ENCODE measurements around the gene CENPB.
"Not testable (repeated sequence)": the region's sequence is repeated elsewhere in the genome, so short reads cannot be mapped to it uniquely, and the experiment has no call there.

Gene CENPB, protein sequence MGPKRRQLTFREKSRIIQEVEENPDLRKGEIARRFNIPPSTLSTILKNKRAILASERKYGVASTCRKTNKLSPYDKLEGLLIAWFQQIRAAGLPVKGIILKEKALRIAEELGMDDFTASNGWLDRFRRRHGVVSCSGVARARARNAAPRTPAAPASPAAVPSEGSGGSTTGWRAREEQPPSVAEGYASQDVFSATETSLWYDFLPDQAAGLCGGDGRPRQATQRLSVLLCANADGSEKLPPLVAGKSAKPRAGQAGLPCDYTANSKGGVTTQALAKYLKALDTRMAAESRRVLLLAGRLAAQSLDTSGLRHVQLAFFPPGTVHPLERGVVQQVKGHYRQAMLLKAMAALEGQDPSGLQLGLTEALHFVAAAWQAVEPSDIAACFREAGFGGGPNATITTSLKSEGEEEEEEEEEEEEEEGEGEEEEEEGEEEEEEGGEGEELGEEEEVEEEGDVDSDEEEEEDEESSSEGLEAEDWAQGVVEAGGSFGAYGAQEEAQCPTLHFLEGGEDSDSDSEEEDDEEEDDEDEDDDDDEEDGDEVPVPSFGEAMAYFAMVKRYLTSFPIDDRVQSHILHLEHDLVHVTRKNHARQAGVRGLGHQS

DNA sequence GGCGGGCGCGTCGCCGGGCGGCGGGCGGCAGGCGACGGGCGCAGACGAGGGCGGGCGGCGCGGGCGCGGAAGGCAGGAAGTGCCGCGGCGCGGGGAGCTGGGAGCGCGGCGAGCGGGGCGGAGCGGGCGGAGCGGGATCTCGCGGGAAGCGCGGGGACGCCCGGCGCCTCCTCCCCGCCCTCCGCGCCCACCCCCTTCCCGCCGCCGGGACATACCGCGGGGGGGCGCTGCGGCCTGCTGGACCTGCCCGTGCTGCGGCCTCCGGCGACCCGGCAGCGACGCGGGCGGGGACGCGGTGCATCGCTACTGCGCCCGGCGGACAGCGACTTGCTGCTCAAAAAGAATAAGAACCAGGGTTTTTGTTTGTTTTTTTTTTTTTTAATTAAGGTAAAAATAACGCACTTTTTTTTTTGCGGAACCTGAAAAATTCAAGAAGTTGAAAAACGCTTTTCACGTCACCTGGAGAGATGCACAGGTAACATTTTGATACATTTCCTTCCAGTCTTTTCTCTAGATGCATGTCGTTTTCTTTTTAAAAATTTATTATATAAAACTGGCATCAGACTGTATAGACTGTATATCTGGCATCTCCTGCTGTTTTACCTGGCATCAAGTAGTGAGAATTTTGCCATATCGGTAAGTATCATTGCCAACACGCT lies at the start of gene CENPB:
Gene CENPB, minus strand, starts transcription at position 76 of the 659 bp plus-strand sequence. CDS start 257 bp downstream, outside the sequence.
- DNase-seq (ENCODE audit: low read depth): no peak
- peak within 1 kb of the TSS; percentile 63 for H3K4me3 ChIP-seq (ENCODE audit: low read depth, low read length)

DNA sequence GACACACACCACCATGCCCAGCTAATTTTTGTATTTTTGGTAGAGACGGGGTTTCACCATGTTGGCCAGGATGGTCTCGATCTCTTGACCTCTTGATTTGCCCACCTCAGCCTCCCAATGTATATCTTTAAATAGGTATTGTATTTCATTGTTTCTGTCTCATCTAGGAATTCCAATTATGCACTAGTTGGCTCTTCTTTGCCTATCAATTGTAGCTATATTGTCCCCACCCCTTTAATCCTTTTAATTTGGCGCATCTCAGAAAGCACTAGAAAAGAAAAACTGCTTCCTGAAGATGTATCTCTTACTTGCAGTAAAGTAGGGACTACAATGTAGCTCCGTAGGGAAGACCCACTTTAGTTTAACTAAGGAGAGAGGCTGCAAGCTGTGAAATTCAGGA lies 49.6 kb upstream of the CENPB start:
- no peak for DNase-seq (ENCODE audit: low read depth)
- H3K4me3 ChIP-seq (ENCODE audit: low read depth, low read length): no peak overlapping the region

DNA sequence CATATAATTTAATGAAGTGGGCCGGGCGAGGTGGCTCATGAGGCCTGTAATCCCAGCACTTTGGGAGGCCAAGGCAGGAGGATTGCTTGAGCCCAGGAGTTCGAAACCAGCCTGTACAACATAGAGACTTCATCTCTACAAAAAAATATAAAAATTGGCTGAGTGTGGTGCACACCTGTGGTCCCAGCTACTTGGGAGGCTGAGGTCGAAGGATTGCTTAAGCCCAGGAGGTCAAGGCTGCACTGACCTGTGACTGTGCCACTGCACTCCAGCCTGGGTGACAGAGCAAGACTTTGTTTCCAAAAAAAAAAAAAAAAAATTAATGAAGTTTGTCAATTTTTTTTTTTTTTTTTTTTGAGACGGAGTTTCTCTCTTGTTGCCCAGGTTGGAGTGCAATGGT lies 43.4 kb upstream of the CENPB start:
- not testable (repeated sequence) for H3K4me3 ChIP-seq (ENCODE audit: low read depth, low read length); DNase-seq (ENCODE audit: low read depth)

DNA sequence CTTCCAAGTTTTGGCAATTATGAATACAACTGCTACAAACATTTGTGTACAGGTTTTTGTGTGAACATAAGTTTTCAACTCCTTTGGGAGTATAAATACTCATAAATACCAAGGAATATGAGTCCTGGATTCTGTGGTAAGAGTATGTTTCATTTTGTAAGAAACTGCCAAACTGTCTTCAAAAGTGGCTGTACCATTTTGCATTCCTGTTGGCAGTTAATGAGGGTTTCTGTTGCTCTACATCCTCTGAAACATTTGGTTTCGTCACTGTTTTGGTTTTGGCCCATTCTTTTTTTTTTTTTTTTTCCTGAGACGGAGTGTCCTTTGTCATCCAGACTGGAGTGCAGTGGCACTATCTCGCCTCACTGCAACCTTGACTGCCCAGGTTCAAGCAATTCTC lies 42.3 kb upstream of the CENPB start:
- no peak overlapping the region for H3K4me3 ChIP-seq (ENCODE audit: low read depth, low read length)
- DNase-seq (ENCODE audit: low read depth): no peak

DNA sequence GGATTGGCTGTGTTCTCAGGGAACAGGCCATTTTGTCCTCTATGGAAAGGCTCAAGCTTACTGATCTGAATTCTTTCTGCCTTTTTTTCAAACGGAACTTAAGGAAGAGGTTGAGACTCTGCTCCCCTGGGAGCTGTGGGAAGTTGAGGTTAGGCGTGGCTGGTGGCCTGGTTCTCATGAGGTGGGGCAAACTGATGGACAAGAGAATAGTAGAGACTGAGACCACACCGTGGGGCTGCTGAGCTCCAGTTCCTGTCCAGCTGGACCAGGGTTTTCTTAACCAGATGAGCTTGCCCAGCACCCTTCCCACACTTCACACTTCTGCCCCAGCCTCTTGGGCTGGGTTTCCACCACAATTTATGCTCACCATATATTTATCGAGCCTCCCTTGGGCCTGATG lies 39.9 kb upstream of the CENPB start:
- no peak overlapping the region for H3K4me3 ChIP-seq (ENCODE audit: low read depth, low read length)
- no peak for DNase-seq (ENCODE audit: low read depth)

DNA sequence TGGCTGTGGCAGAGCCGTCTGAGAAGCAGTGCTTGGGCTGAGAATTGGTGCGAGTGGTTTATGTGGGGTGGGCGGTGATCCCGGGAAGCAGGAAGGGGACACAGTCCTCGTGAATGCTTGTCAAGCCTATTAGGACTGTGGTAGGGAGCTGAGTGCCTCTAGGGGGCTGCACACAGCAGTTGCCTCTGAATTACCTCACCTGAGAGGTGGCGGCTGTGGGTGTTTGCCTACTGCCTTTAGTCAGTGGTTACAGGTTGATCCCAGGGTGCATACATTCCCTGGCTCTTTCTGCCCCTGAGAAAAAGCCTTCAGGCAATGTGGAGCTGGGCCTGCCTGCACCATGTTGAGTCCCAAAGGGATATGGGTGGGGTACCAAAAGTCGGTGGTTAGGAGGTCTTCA lies 39.0 kb upstream of the CENPB start:
- H3K4me3 ChIP-seq (ENCODE audit: low read depth, low read length): no peak overlapping the region
- no peak for DNase-seq (ENCODE audit: low read depth)

DNA sequence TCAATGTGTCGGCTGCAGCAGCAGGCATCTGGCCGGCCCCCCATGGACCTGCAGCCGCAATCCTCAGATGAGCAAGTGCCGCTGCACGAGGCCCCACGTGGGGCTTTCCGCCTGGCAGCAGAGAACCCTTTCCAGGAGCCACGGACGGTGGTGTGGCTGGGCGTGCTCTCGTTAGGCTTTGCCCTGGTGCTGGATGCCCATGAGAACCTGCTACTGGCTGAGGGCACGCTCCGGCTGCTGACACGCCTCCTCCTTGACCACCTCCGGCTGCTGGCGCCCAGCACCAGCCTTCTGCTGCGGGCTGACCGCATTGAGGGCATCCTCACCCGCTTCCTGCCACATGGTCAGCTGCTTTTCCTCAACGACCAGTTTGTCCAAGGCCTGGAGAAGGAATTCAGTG lies 37.3 kb upstream of the CENPB start:
- no peak overlapping the region for H3K4me3 ChIP-seq (ENCODE audit: low read depth, low read length)
- DNase-seq (ENCODE audit: low read depth): no peak

DNA sequence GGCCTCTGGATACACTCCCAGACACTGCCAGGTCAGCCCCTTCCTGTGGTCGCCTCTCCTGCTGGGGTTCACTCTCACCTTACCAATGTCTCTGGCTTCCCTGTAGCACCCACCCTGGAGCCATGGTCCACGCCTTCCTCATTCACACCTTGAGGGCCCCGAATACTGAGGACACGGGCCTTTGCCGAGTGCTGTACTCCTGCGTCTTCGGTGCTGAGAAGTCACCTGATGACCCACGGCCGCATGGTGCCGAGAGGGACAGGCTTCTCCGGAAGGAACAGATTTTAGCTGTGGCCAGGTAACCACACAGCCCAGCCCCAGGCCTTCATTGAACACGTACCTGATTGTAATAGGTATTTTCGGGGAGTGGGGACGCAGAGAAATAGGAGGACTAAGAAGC lies 35.5 kb upstream of the CENPB start:
- no peak overlapping the region for H3K4me3 ChIP-seq (ENCODE audit: low read depth, low read length)

DNA sequence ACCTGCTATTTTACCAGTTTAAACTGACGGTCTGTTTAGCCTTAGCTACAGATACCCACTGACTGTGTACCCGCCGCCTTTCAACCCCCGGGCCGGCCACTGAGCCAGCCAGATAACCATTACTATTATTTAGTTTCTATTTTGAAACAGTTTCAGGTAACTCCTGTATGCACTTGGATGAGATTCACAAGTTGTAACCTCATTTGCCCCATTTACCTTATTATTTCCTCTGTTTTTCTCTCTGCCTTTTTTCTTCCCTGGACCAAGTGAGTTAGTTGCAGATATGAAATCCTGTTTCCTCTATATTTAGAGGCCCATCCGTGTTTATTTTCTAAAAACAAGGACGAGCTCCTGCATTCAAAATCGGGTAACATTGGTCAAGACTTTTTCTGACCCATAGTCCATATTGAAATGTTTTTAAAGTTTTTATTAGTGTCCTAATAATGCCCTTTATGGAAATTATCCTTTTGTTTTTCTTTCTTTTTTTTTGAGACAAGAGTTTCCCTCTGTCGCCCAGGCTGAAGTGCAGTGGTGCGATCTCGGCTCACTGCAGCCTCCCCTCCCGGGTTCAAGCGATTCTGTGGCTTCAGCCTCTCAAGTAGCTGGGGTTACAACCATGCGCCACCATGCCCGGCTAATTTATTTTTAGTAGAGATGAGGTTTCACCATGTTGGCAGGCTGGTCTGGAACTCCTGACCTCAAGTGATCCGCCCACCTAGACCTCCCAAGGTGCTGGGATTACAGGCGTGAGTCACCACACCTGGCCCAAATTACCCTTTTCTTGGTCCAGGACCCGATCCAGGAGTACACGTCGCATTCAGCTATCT lies 34.6 kb upstream of the CENPB start:
- peak overlapping the region; percentile 78 for H3K4me3 ChIP-seq (ENCODE audit: low read depth, low read length)
- DNase-seq (ENCODE audit: low read depth): no peak

More for the DNA sequence above, 35.5 kb upstream of the CENPB start:
- no peak for DNase-seq (ENCODE audit: low read depth)

DNA sequence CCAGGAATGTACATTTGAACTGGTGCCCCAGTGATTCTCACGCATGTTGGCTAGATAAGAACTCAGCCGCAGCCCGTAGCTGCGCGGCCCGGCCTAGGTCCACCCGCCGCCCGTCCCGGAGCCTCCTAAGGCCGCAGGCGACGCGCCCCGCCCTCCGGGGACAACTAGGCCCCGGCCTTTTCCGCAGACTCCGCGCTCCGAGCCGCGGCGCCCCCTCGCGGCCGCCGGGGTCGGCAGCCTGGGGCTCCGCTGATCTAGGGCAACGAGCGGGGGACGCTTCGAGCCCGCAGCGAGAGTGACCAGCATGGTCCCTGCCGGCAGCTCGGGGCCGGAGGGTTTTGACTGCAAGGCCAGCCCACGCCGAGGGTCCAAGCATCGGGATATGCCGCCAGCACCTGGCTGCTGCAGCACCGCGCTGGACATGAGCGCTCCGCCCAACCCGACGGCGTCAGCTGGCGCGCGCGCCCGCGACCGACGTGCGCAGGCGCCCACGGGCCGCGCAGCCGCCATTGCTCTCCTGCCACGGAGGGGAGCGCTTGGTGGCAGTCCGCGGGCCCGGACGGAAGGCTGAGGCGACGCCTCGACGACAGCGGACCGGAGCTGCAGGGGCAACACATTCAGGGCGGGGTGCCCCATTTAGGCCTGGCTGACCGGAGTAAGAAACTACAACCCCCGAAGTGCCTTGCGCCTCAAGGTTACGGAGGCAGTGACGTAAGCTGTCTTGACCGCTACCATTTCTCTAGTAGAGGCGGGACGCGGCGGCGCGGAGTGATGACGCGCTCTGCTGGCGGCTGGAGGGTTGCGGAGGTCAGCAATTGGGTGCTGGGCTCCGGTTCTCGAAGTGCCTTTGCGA lies 33.7 kb upstream of the CENPB start, which contains the start of gene AP5S1:
Gene AP5S1, plus strand, starts transcription at position 500 of the 853 bp plus-strand sequence. CDS start 1,571 bp downstream, outside the sequence.
- peak within 1 kb of the TSS; percentile 78 for H3K4me3 ChIP-seq (ENCODE audit: low read depth, low read length)
- peak; percentile 85 for DNase-seq (ENCODE audit: low read depth)

DNA sequence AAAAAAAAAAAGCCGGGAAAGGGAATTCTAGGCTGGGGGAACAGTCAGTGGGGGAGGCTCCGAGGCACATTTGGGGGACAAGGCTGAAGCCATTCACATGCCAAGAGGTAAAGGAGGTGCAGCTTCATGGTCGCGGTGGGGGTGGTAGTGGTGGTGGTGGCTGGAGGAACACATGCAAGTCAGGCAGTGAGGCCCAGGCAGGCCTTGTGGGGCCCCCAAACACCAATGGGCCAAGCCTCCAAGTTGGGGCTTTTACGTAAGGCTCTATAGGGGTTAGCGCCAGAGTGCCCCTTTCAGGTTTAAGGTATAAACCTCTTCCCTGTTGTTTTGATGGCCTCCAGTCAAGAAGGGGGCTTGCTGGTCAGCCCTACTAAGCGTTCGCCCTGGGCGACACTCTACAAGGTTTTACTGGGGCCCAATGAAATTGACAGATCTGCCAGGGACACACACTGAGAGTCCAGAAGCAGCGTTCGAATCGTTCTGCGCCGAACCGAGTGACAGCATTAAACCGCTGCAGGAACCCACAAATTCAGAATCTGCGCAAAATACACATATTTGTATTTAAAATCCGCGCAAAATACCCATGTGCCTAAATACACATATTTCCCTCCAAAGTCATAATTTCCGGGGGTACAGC lies 33.0 kb upstream of the CENPB start:
- no peak for DNase-seq (ENCODE audit: low read depth)
- peak overlapping the region; percentile 78 for H3K4me3 ChIP-seq (ENCODE audit: low read depth, low read length)

DNA sequence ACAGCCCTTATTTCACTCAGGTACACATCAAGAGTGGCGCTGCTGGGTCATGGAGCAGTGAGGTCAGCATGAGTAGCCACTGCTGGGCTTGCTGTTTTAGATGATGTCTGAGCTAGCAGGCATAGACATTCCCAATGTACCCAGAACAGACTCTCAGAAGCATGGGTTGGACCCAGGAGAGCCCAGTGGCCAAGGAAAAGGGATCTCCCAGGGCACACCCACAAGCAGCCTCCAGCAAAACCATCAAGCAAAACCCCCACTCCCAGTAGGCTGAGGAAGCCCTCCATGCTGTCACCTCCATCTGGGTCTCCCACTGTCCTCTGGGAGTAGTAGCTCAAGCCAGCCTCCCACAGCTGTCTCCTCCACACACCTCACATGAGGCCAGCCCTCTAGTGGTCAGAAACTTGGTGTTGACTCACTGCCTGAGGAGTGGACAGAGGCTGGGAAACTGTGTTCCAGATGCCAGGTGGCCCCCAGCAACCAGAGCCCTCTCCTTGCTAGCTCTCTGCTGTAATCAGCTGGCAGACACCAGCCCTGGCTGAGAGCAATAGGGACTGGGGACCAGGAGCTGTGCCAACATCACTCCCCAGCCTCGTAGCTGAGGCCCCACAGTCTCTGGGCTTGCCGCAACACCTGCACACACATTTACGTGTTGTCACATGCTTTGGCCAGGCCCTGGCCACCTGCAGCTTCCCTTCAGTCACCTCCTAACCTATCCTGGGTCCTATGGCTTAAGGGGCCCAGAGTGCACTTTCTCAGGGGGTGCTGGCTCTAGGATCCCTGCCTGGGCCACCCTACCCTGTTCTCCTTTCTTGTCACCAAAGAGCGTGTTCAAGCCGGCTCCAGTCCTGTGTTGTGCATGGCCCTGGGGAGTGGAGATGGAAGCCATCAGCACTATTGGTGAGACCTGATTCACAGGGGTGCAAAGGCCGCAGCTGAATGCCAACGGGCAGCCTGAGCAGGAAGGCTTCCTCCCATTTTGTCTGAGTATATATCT lies 31.9 kb upstream of the CENPB start:
- DNase-seq (ENCODE audit: low read depth): peak; percentile 44
- H3K4me3 ChIP-seq (ENCODE audit: low read depth, low read length): no peak overlapping the region

DNA sequence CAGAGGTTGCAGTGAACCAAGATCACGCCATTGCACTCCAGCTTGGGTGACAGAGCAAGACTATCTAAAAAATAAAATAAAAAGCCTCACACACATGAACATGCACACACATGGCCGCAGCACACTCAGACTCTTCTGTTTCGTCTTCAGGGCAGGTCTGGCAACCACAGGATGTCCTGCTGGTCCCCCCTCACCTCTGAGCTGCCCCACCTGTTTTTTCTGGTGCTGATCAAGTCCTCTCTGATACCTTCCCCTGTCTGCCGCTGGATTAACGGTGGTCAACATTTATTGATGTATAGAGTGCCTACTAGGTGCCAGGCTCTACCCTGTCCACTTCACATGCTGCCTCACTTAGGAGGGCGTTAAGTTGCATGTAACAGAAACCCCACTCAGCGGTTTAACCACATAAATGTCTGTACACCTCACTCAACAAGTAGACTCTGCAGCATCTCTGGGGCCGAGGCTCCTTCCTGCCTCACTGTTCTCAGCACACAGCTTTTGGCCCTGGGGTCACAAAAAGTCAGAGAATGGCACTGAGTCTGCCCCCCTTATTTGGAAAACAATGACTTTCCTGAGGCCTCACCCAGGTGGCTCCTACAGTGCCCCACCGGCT lies 29.3 kb upstream of the CENPB start:
- no peak overlapping the region for H3K4me3 ChIP-seq (ENCODE audit: low read depth, low read length)
- DNase-seq (ENCODE audit: low read depth): no peak

DNA sequence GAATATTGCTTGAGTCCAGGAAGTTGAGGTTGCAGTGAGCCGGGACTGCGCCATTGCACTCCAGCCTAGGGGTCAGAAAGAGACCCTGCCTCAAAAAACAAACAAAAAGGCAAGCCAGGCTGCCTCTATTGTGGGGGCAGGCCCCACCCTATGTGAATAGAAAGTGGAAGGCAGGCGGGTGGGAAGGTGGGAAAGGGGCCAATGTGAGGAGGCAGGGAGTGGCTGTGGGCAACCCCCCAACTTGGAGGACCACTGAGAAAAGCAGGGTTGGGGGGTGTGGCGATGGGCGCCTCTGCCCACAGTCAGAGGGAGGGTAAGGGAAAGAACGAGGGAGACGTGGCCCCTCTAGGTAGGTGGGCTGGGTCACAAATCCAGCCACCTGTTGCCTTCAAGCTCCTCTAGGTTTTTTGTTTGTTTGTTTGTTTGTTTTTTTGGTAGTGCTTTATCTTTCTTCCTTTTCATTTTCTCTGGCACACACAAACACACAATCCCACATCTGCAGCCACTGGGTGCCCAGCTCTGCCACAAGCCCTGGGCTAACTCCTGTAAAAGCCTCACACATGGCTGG lies 28.5 kb upstream of the CENPB start:
- H3K4me3 ChIP-seq (ENCODE audit: low read depth, low read length): no peak overlapping the region
- DNase-seq (ENCODE audit: low read depth): no peak

DNA sequence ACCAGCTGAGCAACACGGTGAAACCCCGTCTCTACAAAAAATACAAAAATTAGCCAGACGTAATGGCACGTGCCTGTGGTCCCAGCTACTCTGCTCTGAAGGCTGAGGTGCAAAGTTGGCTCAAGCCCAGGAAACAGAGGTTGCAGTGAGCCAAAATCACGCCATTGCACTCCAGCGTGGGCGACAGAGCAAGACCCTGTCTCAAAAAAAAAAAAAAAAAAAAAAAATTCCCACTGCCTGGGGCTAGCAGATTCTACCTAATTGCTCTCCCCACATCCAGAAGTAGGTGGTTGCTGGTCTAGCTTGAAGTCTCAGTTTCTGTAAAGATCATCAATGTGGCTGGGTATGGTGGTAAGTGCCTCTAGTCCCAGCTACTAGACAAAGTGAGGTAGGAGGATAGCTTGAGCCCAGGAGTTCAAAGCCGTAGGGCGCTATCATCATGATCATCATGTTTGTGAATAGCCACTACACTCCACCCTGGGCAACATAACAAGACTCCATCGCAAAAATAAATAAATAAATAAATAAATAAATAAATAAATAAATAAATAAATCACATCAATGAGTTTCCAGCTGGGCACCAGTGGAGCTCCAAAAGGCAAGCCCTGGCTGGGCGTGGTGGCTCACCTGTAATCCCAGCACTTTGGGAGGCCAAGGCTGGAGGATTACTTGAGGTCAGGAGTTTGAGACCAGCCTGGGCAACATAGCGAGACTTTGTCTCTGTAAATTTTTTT lies 27.5 kb upstream of the CENPB start:
- DNase-seq (ENCODE audit: low read depth): no peak
- no peak overlapping the region for H3K4me3 ChIP-seq (ENCODE audit: low read depth, low read length)
